ENCODE data around the gene KANSL3. TPM values are rescaled to one million over a fixed set of nuclear protein-coding genes. Genes with fewer than 3 reads are reported as not detected.
A peak's percentile ranks its signal among the peaks of the same experiment; 100 is the strongest.
"Not testable (repeated sequence)": the region's sequence is repeated elsewhere in the genome, so short reads cannot be mapped to it uniquely, and the experiment has no call there.

KANSL3 gene
- total and polyA plus RNA-seq, 9 donors: 28.0 to 55.7 (median 47.0) TPM

DNA sequence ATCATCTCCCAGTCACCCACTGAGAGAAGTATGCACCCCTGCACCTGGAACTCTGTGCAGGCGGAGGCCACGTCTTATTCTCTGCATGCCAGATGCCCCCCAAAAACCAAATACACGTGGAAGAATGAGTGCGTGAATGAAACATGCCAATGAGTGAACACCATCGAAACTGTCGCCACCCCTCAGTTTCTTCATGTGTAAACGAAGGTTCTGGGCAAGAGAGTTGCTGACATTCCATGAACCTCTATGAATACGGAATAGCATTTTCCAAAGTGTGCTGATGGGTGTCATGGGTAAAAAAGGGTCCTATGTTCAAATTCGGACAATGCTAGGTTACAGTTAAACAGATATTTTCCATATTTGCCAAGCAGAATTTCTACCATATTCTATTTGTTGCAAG, 24.2 kb upstream of the KANSL3 start:
- Histone ChIP-seq H3K4me1 (ENCODE audit: insufficient read depth) (no peaks in the 10 kb centered on the region), H3K4me3 (no peak overlapping the region), H3K9me3 (no peaks in the 10 kb centered on the region), H3K27me3 (no peaks in the 10 kb centered on the region), H3K36me3 (no peaks in the 10 kb centered on the region), H3K27ac (no peak overlapping the region)
- DNase-seq: no peak
- TF ChIP-seq POLR2A (IDR thresholded peaks at IDR 0.05) (no peak), EP300 (IDR thresholded peaks at IDR 0.05) (no peak)
- TF ChIP-seq, protein P1, sequence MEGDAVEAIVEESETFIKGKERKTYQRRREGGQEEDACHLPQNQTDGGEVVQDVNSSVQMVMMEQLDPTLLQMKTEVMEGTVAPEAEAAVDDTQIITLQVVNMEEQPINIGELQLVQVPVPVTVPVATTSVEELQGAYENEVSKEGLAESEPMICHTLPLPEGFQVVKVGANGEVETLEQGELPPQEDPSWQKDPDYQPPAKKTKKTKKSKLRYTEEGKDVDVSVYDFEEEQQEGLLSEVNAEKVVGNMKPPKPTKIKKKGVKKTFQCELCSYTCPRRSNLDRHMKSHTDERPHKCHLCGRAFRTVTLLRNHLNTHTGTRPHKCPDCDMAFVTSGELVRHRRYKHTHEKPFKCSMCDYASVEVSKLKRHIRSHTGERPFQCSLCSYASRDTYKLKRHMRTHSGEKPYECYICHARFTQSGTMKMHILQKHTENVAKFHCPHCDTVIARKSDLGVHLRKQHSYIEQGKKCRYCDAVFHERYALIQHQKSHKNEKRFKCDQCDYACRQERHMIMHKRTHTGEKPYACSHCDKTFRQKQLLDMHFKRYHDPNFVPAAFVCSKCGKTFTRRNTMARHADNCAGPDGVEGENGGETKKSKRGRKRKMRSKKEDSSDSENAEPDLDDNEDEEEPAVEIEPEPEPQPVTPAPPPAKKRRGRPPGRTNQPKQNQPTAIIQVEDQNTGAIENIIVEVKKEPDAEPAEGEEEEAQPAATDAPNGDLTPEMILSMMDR (IDR thresholded peaks at IDR 0.05): no peak
- 86 to 91% (median 89%) methylated on average over 9 of the region's 9 CpGs for WGBS, 3 donors
- intact Hi-C loops (cut with DNase I): no loop called here

- H3K27me3 ChIP-seq: no peaks in the 10 kb centered on the region
- no peaks in the 10 kb centered on the region for H3K9me3 ChIP-seq
- no peaks in the 10 kb centered on the region for H3K36me3 ChIP-seq
- DNase-seq: peak in 1 of 5 donors; percentile 15
- no peak overlapping the region for H3K4me3 ChIP-seq
- no peaks in the 10 kb centered on the region for H3K4me1 ChIP-seq (ENCODE audit: insufficient read depth)
- H3K27ac ChIP-seq: no peak overlapping the region
- TF ChIP-seq EP300 (IDR thresholded peaks at IDR 0.05) (no peak), POLR2A (IDR thresholded peaks at IDR 0.05) (no peak)
- TF ChIP-seq, protein P1 (IDR thresholded peaks at IDR 0.05): no peak
- intact Hi-C loops (cut with DNase I): no loop called here
- WGBS, 3 donors: 88 to 96% (median 94%) methylated on average over 6 of the region's 6 CpGs
Observed at GRCh38 chr2:96661324-96661723, 23.2 kb upstream of the KANSL3 start.

GRCh38 chr2:96656540-96656939, 18.4 kb upstream of the KANSL3 start:
- H3K4me3 ChIP-seq: no peak overlapping the region
- H3K27me3 ChIP-seq: no peaks in the 10 kb centered on the region
- no peak overlapping the region for H3K27ac ChIP-seq
- no peaks in the 10 kb centered on the region for H3K9me3 ChIP-seq
- H3K4me1 ChIP-seq (ENCODE audit: insufficient read depth): no peaks in the 10 kb centered on the region
- no peak for DNase-seq
- no peaks in the 10 kb centered on the region for H3K36me3 ChIP-seq
- intact Hi-C loops (cut with DNase I): no loop called here
- TF ChIP-seq EP300 (IDR thresholded peaks at IDR 0.05) (no peak), POLR2A (IDR thresholded peaks at IDR 0.05) (no peak)
- TF ChIP-seq, protein P1 (IDR thresholded peaks at IDR 0.05): no peak

DNA sequence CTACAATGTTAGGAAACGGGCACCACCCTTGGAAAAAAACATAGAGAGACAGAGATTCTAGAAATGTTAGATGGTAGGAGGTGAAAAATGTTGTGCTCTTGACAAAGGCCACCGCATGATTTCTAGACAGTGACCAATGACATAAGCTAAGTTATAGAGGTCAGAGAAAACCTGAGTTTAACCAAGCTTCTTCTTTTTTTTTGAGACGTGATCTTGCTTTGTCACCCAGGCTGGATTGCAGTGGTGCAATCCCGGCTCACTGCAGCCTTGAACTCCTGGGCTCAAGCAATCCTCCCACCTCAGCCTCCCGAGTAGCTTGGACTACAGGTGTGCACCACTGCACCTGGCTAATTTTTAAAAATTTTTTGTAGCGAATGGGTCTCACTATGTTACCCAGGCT, 17.4 kb upstream of the KANSL3 start:
- Histone ChIP-seq H3K36me3 (no peaks in the 10 kb centered on the region), H3K9me3 (no peaks in the 10 kb centered on the region), H3K27me3 (no peaks in the 10 kb centered on the region), H3K4me3 (no peak overlapping the region), H3K4me1 (ENCODE audit: insufficient read depth) (no peaks in the 10 kb centered on the region), H3K27ac (no peak overlapping the region)
- intact Hi-C loops (cut with DNase I): no loop called here
- 72 to 86% (median 75%) methylated on average over 6 of the region's 6 CpGs for WGBS, 3 donors
- DNase-seq: no peak
- TF ChIP-seq POLR2A (IDR thresholded peaks at IDR 0.05) (no peak), EP300 (IDR thresholded peaks at IDR 0.05) (no peak)
- TF ChIP-seq, protein P1 (IDR thresholded peaks at IDR 0.05): no peak

DNA sequence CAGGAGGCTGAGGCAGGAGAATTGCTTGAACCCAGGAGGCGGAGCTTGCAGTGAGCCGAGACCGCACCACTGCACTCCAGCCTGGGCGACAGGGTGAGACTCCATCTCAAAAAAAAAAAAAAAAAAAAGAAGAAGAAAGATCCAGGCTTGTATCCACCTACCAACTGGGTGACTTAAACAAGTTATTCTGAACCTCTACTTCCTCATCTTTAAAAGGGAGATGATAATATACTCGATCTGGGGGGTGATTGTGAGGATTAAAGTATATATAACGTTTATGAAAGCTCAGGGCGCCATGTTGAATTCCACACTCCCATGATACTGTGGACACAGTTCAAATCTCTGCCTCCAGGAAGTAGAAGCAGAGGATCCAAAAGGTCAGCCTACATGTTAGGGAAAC, 16.7 kb upstream of the KANSL3 start:
- not testable (repeated sequence) for H3K4me1 ChIP-seq (ENCODE audit: insufficient read depth); H3K9me3 ChIP-seq
- 89 to 91% (median 89%) methylated on average over 7 of the region's 7 CpGs for WGBS, 3 donors

More for the DNA sequence above, 16.7 kb upstream of the KANSL3 start:
- H3K27ac ChIP-seq; H3K4me3 ChIP-seq; intact Hi-C loops (cut with DNase I); H3K27me3 ChIP-seq; H3K36me3 ChIP-seq; DNase-seq: not testable (repeated sequence)
